Measurements from ENCODE around the gene ZNF679.
A peak's percentile ranks its signal among the peaks of the same experiment; 100 is the strongest.
"Not testable (repeated sequence)": the region's sequence is repeated elsewhere in the genome, so short reads cannot be mapped to it uniquely, and the experiment has no call there.

The ZNF679 gene

GRCh38 chr7:64228174-64228573 is at the start of gene ZNF679:
ZNF679 (plus strand) TSS chr7:64228474; CDS start chr7:64249118, 20,644 bp downstream.
- DNase-seq (ENCODE audit: low read depth in 3 of 3): not testable (repeated sequence)

- peak in 1 of 3 experiments; percentile 4 for DNase-seq (ENCODE audit: low read depth in 3 of 3)
Observed at GRCh38 chr7:64180989-64181388, 47.3 kb upstream of the ZNF679 start.

- DNase-seq (ENCODE audit: low read depth in 3 of 3): no peak
Observed at GRCh38 chr7:64181586-64181985, 46.7 kb upstream of the ZNF679 start.

GRCh38 chr7:64182036-64182790 is 46.1 kb upstream of the ZNF679 start:
- DNase-seq (ENCODE audit: low read depth in 3 of 3): no peak

GRCh38 chr7:64183126-64183742 is 45.0 kb upstream of the ZNF679 start:
- peak; percentile 7 to 32 (median 25) for DNase-seq (ENCODE audit: low read depth in 3 of 3)

GRCh38 chr7:64183827-64184372 is 44.4 kb upstream of the ZNF679 start:
- no peak for DNase-seq (ENCODE audit: low read depth in 3 of 3)

- DNase-seq (ENCODE audit: low read depth in 3 of 3): no peak
Observed at GRCh38 chr7:64184376-64184775, 43.9 kb upstream of the ZNF679 start.

- DNase-seq (ENCODE audit: low read depth in 3 of 3): no peak
Observed at GRCh38 chr7:64187408-64187807, 40.9 kb upstream of the ZNF679 start.

- DNase-seq (ENCODE audit: low read depth in 3 of 3): no peak
Observed at GRCh38 chr7:64192148-64192704, 36.0 kb upstream of the ZNF679 start.

GRCh38 chr7:64192775-64193174 is 35.5 kb upstream of the ZNF679 start:
- no peak for DNase-seq (ENCODE audit: low read depth in 3 of 3)

- no peak for DNase-seq (ENCODE audit: low read depth in 3 of 3)
Observed at GRCh38 chr7:64206903-64207302, 21.4 kb upstream of the ZNF679 start, which contains the start of gene ZNF735. ZNF735 (plus strand) TSS chr7:64207203; CDS start chr7:64207203, 0 bp downstream.

- DNase-seq (ENCODE audit: low read depth in 3 of 3): not testable (repeated sequence)
Observed at GRCh38 chr7:64219710-64220298, 8.5 kb upstream of the ZNF679 start.

- DNase-seq (ENCODE audit: low read depth in 3 of 3): no peak
Observed at GRCh38 chr7:64223366-64223765, 4.9 kb upstream of the ZNF679 start.

- DNase-seq (ENCODE audit: low read depth in 3 of 3): no peak
Observed at GRCh38 chr7:64266341-64266919, 38.2 kb downstream of the ZNF679 start.

GRCh38 chr7:64277630-64278029 is 49.4 kb downstream of the ZNF679 start:
- DNase-seq (ENCODE audit: low read depth in 3 of 3): no peak

- no peak for DNase-seq (ENCODE audit: low read depth in 3 of 3)
Observed at GRCh38 chr7:64294701-64295420, 66.6 kb downstream of the ZNF679 start.

GRCh38 chr7:64297418-64297817 is 69.1 kb downstream of the ZNF679 start:
- not testable (repeated sequence) for DNase-seq (ENCODE audit: low read depth in 3 of 3)

GRCh38 chr7:64300641-64301405 is 72.5 kb downstream of the ZNF679 start:
- no peak for DNase-seq (ENCODE audit: low read depth in 3 of 3)

- DNase-seq (ENCODE audit: low read depth in 3 of 3): peak; percentile 83 to 90 (median 88)
Observed at GRCh38 chr7:64307254-64308015, 79.2 kb downstream of the ZNF679 start.

GRCh38 chr7:64308016-64308270 is 79.7 kb downstream of the ZNF679 start:
- DNase-seq (ENCODE audit: low read depth in 3 of 3): no peak

Measured in stimulated activated CD4-positive, alpha-beta T cell treated with anti-CD3 and anti-CD28 coated beads, TNF-alpha, amount 100 ng/mL, for 24 hours (primary cell).